Osteocyte (in vitro differentiated cells): ENCODE results near the gene SRGAP1. TPM values are rescaled to one million over a fixed set of nuclear protein-coding genes. Genes with fewer than 3 reads are reported as not detected.
A peak's percentile ranks its signal among the peaks of the same experiment; 100 is the strongest.

Experiments used
- DNase-seq: peaks from one replicate; pipeline ENCODE4 v3.0.0; 2021; ENCODE audit warnings: mixed read lengths; ENCODE audit not compliant: unreplicated experiment; ENCODE audit errors: extremely low spot score
- H3K27ac Mint-ChIP-seq: one replicate; pipeline ENCODE4 v1.8.0; 2021; ENCODE audit warnings: mild to moderate bottlenecking, mixed read lengths; ENCODE audit not compliant: unreplicated experiment
- H3K27me3 Mint-ChIP-seq: one replicate; pipeline ENCODE4 v1.8.0; 2021; ENCODE audit warnings: mixed read lengths; ENCODE audit not compliant: unreplicated experiment
- H3K36me3 Mint-ChIP-seq: one replicate; pipeline ENCODE4 v1.8.0; 2021; ENCODE audit warnings: mixed read lengths; ENCODE audit not compliant: unreplicated experiment
- H3K4me1 Mint-ChIP-seq: one replicate; pipeline ENCODE4 v1.8.0; 2021; ENCODE audit warnings: mixed read lengths; ENCODE audit not compliant: unreplicated experiment
- H3K4me3 Mint-ChIP-seq: one replicate; pipeline ENCODE4 v1.8.0; 2021; ENCODE audit warnings: mild to moderate bottlenecking, moderate library complexity, mixed read lengths; ENCODE audit not compliant: unreplicated experiment
- H3K9me3 Mint-ChIP-seq: one replicate; pipeline ENCODE4 v1.8.0; 2021; ENCODE audit warnings: mixed read lengths; ENCODE audit not compliant: unreplicated experiment
- CTCF ChIP-seq: fragments of 200-600 bp; sonication (generic); IDR thresholded peaks from 2 replicates; pipeline ENCODE4 v1.5.0; 2021; ENCODE audit warnings: antibody characterized with exemption, mild to moderate bottlenecking, moderate library complexity
- total RNA-seq: library from RNA; stranded (reverse); gene quantifications from 2 replicates; pipeline ENCODE4 v1.2.1, GENCODE V29; 2021

The SRGAP1 gene
- total RNA-seq, 1 donor from 2014 or later, result 11.0 TPM

GRCh38 chr12:64036414-64036813 is 191.9 kb downstream of the SRGAP1 start:
- H3K27ac Mint-ChIP-seq, result no peak overlapping the region
- H3K4me3 Mint-ChIP-seq, result no peak overlapping the region
- no peaks in the 10 kb centered on the region for H3K27me3 Mint-ChIP-seq
- no peaks in the 10 kb centered on the region for H3K36me3 Mint-ChIP-seq
- no peaks in the 10 kb centered on the region for H3K9me3 Mint-ChIP-seq
- TF ChIP-seq CTCF, result no peak
- no peak for DNase-seq
- H3K4me1 Mint-ChIP-seq, result peaks cover 22% of the 10 kb centered on the region

- no peak for DNase-seq
- Mint-ChIP-seq H3K27ac (peak overlapping the region; percentile 64), H3K27me3 (no peaks in the 10 kb centered on the region), H3K4me3 (peak overlapping the region; percentile 11), H3K9me3 (no peaks in the 10 kb centered on the region), H3K36me3 (no peaks in the 10 kb centered on the region), H3K4me1 (peaks cover 46% of the 10 kb centered on the region)
- no peak for TF ChIP-seq CTCF
These were observed 194.9 kb downstream of the SRGAP1 start for GRCh38 chr12:64039281-64039871.

GRCh38 chr12:64042911-64043310 is 198.4 kb downstream of the SRGAP1 start:
- peak overlapping the region; percentile 61 for H3K4me3 Mint-ChIP-seq
- TF ChIP-seq CTCF, result no peak
- H3K36me3 Mint-ChIP-seq, result peaks cover 6% of the 10 kb centered on the region
- peaks cover 47% of the 10 kb centered on the region for H3K4me1 Mint-ChIP-seq
- H3K27me3 Mint-ChIP-seq, result no peaks in the 10 kb centered on the region
- no peaks in the 10 kb centered on the region for H3K9me3 Mint-ChIP-seq
- no peak for DNase-seq
- H3K27ac Mint-ChIP-seq, result peak overlapping the region; percentile 87

GRCh38 chr12:64044191-64044590 is 199.7 kb downstream of the SRGAP1 start:
- H3K27ac Mint-ChIP-seq, result no peak overlapping the region
- peaks cover 40% of the 10 kb centered on the region for H3K4me1 Mint-ChIP-seq
- H3K27me3 Mint-ChIP-seq, result no peaks in the 10 kb centered on the region
- TF ChIP-seq CTCF, result no peak
- no peak for DNase-seq
- peaks cover 14% of the 10 kb centered on the region for H3K36me3 Mint-ChIP-seq
- H3K4me3 Mint-ChIP-seq, result no peak overlapping the region
- no peaks in the 10 kb centered on the region for H3K9me3 Mint-ChIP-seq

GRCh38 chr12:64051057-64051456 is 206.6 kb downstream of the SRGAP1 start:
- no peak for DNase-seq
- Mint-ChIP-seq H3K27me3 (no peaks in the 10 kb centered on the region), H3K27ac (no peak overlapping the region), H3K36me3 (peaks cover 31% of the 10 kb centered on the region), H3K4me3 (no peak overlapping the region), H3K4me1 (no peaks in the 10 kb centered on the region), H3K9me3 (peaks cover 19% of the 10 kb centered on the region)
- no peak for TF ChIP-seq CTCF
